Common myeloid progenitor, CD34-positive (primary cell): ENCODE results near the gene FBN1.

Experiments
- CTCF ChIA-PET: fragments of 350-600 bp; sonication (Branson Sonifier 250); formaldehyde crosslinking; loops from one replicate; lab custom pipeline; 2021; ENCODE audit warnings: antibody characterized with exemption; lab: Charles Lee
- POLR2A ChIA-PET: fragments of 350-600 bp; sonication (Branson Sonifier 250); formaldehyde crosslinking; loops from one replicate; lab custom pipeline; 2021; ENCODE audit warnings: antibody characterized with exemption; lab: Charles Lee
- DNase-seq, 3 donors: peaks; one replicate each; pipeline versions ENCODE4 v3.0.0 to v3.0.0-alpha.2; 2013
- H3K27ac ChIP-seq, 2 experiments: 1 replicate in 1 of 2; 2 replicates in 1 of 2; pipeline ENCODE4 v1.7.0; 2013; ENCODE audit warnings: inconsistent platforms in 2 of 2, low read length in 2 of 2, mild to moderate bottlenecking in 2 of 2, low read depth in 1 of 2, moderate library complexity in 1 of 2; ENCODE audit not compliant: severe bottlenecking in 2 of 2, insufficient read depth in 1 of 2, poor library complexity in 1 of 2
- H3K27me3 ChIP-seq, 5 experiments: replicated peaks in 2 of 5; 1 replicate in 3 of 5; 2 replicates in 2 of 5; pipeline versions ENCODE4 v1.6.1 to v1.7.0; 2013; ENCODE audit warnings: low read length in 4 of 5, mild to moderate bottlenecking in 2 of 5, moderate library complexity in 2 of 5, inconsistent platforms in 1 of 5; ENCODE audit not compliant: insufficient read depth in 5 of 5, control insufficient read depth in 4 of 5
- H3K36me3 ChIP-seq, 4 experiments: 1 replicate in 2 of 4; 2 replicates in 2 of 4; pipeline versions ENCODE4 v1.6.1 to v1.7.0; 2013; ENCODE audit warnings: low read length in 3 of 4, control low read depth in 1 of 4, mild to moderate bottlenecking in 1 of 4; ENCODE audit not compliant: control insufficient read depth in 4 of 4, insufficient read depth in 4 of 4
- H3K4me1 ChIP-seq, 4 experiments: 1 replicate in 3 of 4; 2 replicates in 1 of 4; pipeline versions ENCODE4 v1.6.1 to v1.7.1; 2013; ENCODE audit warnings: low read length in 3 of 4, mild to moderate bottlenecking in 3 of 4, control low read depth in 1 of 4, inconsistent platforms in 1 of 4, moderate library complexity in 1 of 4; ENCODE audit not compliant: control insufficient read depth in 4 of 4, insufficient read depth in 4 of 4; ENCODE audit errors: control extremely low read depth in 1 of 4
- H3K4me3 ChIP-seq, 7 experiments: 1 replicate in 4 of 7; 2 replicates in 3 of 7; pipeline versions ENCODE4 v1.5.1 to v1.7.0; 2013; ENCODE audit warnings: mild to moderate bottlenecking in 7 of 7, low read length in 6 of 7, moderate library complexity in 6 of 7, inconsistent platforms in 2 of 7, low read depth in 2 of 7, control low read depth in 1 of 7; ENCODE audit not compliant: insufficient read depth in 4 of 7, control insufficient read depth in 1 of 7; ENCODE audit errors: extremely low read depth in 1 of 7
- H3K9me3 ChIP-seq, 5 experiments: 1 replicate in 4 of 5; 2 replicates in 1 of 5; pipeline versions ENCODE4 v1.6.1 to v1.7.1; 2013; ENCODE audit warnings: low read length in 4 of 5, mild to moderate bottlenecking in 2 of 5, inconsistent platforms in 1 of 5, low read depth in 1 of 5, moderate library complexity in 1 of 5; ENCODE audit not compliant: control insufficient read depth in 4 of 5, insufficient read depth in 2 of 5; ENCODE audit errors: control extremely low read depth in 1 of 5
- WGBS: methylation state at CpG from one replicate; pipeline ENCODE4 v1.1.5; 2013; ENCODE audit not compliant: insufficient coverage; 5-methylcytosine and 5-hydroxymethylcytosine counted together

The FBN1 gene

GRCh38 chr15:48634893-48635292 is 10.6 kb downstream of the FBN1 start:
- Histone ChIP-seq H3K4me3 (no peak overlapping the region), H3K36me3 (no peaks in the 10 kb centered on the region), H3K27me3 (no peaks in the 10 kb centered on the region), H3K27ac (no peak overlapping the region), H3K9me3 (no peaks in the 10 kb centered on the region), H3K4me1 (no peaks in the 10 kb centered on the region)
- DNase-seq = no peak
- POLR2A ChIA-PET = no interaction called here
- CTCF ChIA-PET = no interaction called here
- WGBS = no CpG with 5 or more reads among the region's 2 CpGs

- no peak overlapping the region for H3K27ac ChIP-seq
- no peak for DNase-seq
- no peaks in the 10 kb centered on the region for H3K4me1 ChIP-seq
- H3K9me3 ChIP-seq = no peaks in the 10 kb centered on the region
- no peaks in the 10 kb centered on the region for H3K27me3 ChIP-seq
- 100% methylated on average over 3 of the region's 3 CpGs for WGBS
- no peaks in the 10 kb centered on the region for H3K36me3 ChIP-seq
- H3K4me3 ChIP-seq = no peak overlapping the region
- ChIA-PET POLR2A (no interaction called here), CTCF (no interaction called here)
These were observed 11.4 kb downstream of the FBN1 start for GRCh38 chr15:48634096-48634495.

- H3K9me3 ChIP-seq = no peaks in the 10 kb centered on the region
- H3K4me1 ChIP-seq = no peaks in the 10 kb centered on the region
- H3K27ac ChIP-seq = no peak overlapping the region
- H3K4me3 ChIP-seq = no peak overlapping the region
- DNase-seq = no peak
- ChIA-PET CTCF (interaction anchor here (0.6 kb wide), 1 partner anchor 269 kb away, joined by 3 read pairs; no protein-coding TSS in a partner anchor), POLR2A (no interaction called here)
- no peaks in the 10 kb centered on the region for H3K36me3 ChIP-seq
- WGBS = no CpG with 5 or more reads among the region's 1 CpG
- no peaks in the 10 kb centered on the region for H3K27me3 ChIP-seq
These were observed 12.9 kb downstream of the FBN1 start for GRCh38 chr15:48632651-48633050.

GRCh38 chr15:48631176-48631770 is 14.2 kb downstream of the FBN1 start:
- ChIA-PET CTCF (no interaction called here), POLR2A (no interaction called here)
- Histone ChIP-seq H3K27ac (no peak overlapping the region), H3K4me1 (no peaks in the 10 kb centered on the region), H3K4me3 (no peak overlapping the region), H3K36me3 (peaks cover 0 to 5% (median 0%) of the 10 kb centered on the region in 4 experiments), H3K27me3 (no peaks in the 10 kb centered on the region), H3K9me3 (no peaks in the 10 kb centered on the region)
- 100% methylated on average over 5 of the region's 8 CpGs for WGBS
- no peak for DNase-seq

GRCh38 chr15:48630245-48630644 is 15.3 kb downstream of the FBN1 start:
- no peak for DNase-seq
- Histone ChIP-seq H3K36me3 (peaks cover 0 to 5% (median 0%) of the 10 kb centered on the region in 4 experiments), H3K27ac (no peak overlapping the region), H3K4me1 (no peaks in the 10 kb centered on the region), H3K9me3 (no peaks in the 10 kb centered on the region), H3K4me3 (no peak overlapping the region), H3K27me3 (no peaks in the 10 kb centered on the region)
- ChIA-PET CTCF (no interaction called here), POLR2A (no interaction called here)
- WGBS = 83% methylated on average over 1 of the region's 1 CpG

- Histone ChIP-seq H3K27ac (no peak overlapping the region), H3K4me1 (no peaks in the 10 kb centered on the region), H3K9me3 (no peaks in the 10 kb centered on the region), H3K27me3 (no peaks in the 10 kb centered on the region), H3K4me3 (no peak overlapping the region), H3K36me3 (peaks cover 0 to 5% (median 0%) of the 10 kb centered on the region in 4 experiments)
- ChIA-PET CTCF (interaction anchor here (0.8 kb wide), 1 partner anchor 14 kb away, joined by 3 read pairs; no protein-coding TSS in a partner anchor), POLR2A (no interaction called here)
- WGBS = 80% methylated on average over 1 of the region's 2 CpGs
- no peak for DNase-seq
These were observed 16.7 kb downstream of the FBN1 start for GRCh38 chr15:48628832-48629231.

- no peaks in the 10 kb centered on the region for H3K27me3 ChIP-seq
- WGBS = 92% methylated on average over 7 of the region's 7 CpGs
- H3K36me3 ChIP-seq = peaks cover 0 to 5% (median 0%) of the 10 kb centered on the region in 4 experiments
- H3K4me3 ChIP-seq = no peak overlapping the region
- ChIA-PET POLR2A (no interaction called here), CTCF (interaction anchor here (1.1 kb wide), 1 partner anchor 11 kb away, joined by 3 read pairs; no protein-coding TSS in a partner anchor)
- no peak for DNase-seq
- no peak overlapping the region for H3K27ac ChIP-seq
- peaks cover 0 to 3% (median 0%) of the 10 kb centered on the region in 4 experiments for H3K4me1 ChIP-seq
- no peaks in the 10 kb centered on the region for H3K9me3 ChIP-seq
These were observed 18.1 kb downstream of the FBN1 start for GRCh38 chr15:48627260-48627940.
